ENCODE data around the gene KLC4.
"Not testable (repeated sequence)": the region's sequence is repeated elsewhere in the genome, so short reads cannot be mapped to it uniquely, and the experiment has no call there.

The KLC4 gene

DNA sequence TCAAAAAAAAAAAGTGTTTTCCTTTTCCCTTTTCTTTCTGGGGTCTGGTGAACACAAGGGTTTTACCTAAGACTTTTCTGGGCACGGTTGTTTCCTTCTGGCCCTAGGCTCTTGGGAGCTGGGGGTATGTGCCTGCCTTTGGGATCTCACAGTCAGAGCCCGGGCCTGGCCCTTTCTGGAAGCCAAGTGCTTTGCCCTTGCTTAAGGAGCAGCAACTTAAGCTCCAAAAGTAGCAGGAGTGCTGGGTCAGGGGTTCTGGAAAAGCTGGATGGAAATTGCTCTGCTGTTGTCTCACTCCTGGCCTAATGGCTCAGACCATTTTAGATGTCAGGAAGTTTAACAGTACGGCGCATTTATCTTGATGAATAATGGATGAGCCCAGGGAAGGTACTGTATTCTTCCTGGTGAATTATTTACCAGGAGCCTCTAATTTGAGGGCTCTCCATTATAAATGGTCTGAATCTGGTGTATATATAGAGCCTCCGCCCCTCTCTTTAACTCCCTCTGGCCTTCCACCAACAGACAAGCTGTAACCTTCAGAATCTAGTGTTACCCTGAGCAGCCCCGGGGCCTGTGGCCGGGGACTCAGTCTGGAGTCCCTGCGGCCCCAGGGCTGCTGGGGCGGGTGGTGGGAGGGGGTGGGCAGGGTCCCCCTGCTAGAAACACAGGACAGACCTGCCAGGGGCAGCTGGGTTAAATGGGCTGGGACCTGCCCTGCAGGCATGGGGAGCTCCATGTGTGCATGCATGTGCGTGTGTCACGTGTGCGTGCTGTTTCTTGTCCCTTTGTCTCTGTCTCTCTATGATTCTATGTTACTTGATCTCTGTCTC lies 54.2 kb downstream of the KLC4 start:
- H3K79me2 ChIP-seq (ENCODE audit: low read length): no peaks in the 10 kb centered on the region
- no peaks in the 10 kb centered on the region for H3K27me3 ChIP-seq (ENCODE audit: low read depth, low read length)
- TF ChIP-seq EZH2phosphoT487 (IDR thresholded peaks at IDR 0.05; ENCODE audit: low read depth): no peak
- TF ChIP-seq, protein P1, sequence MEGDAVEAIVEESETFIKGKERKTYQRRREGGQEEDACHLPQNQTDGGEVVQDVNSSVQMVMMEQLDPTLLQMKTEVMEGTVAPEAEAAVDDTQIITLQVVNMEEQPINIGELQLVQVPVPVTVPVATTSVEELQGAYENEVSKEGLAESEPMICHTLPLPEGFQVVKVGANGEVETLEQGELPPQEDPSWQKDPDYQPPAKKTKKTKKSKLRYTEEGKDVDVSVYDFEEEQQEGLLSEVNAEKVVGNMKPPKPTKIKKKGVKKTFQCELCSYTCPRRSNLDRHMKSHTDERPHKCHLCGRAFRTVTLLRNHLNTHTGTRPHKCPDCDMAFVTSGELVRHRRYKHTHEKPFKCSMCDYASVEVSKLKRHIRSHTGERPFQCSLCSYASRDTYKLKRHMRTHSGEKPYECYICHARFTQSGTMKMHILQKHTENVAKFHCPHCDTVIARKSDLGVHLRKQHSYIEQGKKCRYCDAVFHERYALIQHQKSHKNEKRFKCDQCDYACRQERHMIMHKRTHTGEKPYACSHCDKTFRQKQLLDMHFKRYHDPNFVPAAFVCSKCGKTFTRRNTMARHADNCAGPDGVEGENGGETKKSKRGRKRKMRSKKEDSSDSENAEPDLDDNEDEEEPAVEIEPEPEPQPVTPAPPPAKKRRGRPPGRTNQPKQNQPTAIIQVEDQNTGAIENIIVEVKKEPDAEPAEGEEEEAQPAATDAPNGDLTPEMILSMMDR (IDR thresholded peaks at IDR 0.05; ENCODE audit: low read depth, low read length): no peak
- H3K4me3 ChIP-seq (ENCODE audit: low read length): no peak overlapping the region
- H4K20me1 ChIP-seq (ENCODE audit: insufficient read depth, low read length): no peaks in the 10 kb centered on the region
- no peak overlapping the region for H3K9ac ChIP-seq (ENCODE audit: low read length)
- H3K4me2 ChIP-seq (ENCODE audit: low read length): no peak overlapping the region
- no peak overlapping the region for H2AFZ ChIP-seq (ENCODE audit: low read depth, low read length)
- no peaks in the 10 kb centered on the region for H3K9me3 ChIP-seq (ENCODE audit: insufficient read depth, low read length)
- no peaks in the 10 kb centered on the region for H3K36me3 ChIP-seq (replicated peaks; ENCODE audit: low read depth, low read length)
- no peaks in the 10 kb centered on the region for H3K4me1 ChIP-seq (ENCODE audit: low read length)
- no peak overlapping the region for H3K27ac ChIP-seq (ENCODE audit: low read length)

DNA sequence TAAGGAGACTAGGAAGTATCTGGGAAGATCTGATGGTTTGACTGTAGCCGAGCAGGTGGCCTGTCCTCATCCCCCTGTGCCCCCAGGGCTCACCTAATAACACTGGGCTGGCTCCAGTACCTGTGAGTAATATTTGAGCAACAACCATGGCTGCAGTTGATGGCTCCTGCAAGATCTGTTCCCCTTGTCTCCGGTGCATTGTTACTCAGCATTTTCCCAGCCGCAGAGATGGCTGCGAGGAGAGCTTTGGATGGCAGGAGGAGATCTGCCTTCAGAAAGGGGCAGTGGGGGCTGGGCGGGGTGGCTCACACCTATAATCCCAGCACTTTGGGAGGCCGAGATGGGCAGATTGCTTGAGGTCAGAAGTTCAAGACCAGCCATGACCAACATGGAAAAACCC lies 55.9 kb downstream of the KLC4 start:
- Histone ChIP-seq H3K4me3 (ENCODE audit: low read length) (no peak overlapping the region), H3K79me2 (ENCODE audit: low read length) (no peaks in the 10 kb centered on the region), H3K4me2 (ENCODE audit: low read length) (no peak overlapping the region), H4K20me1 (ENCODE audit: insufficient read depth, low read length) (no peaks in the 10 kb centered on the region), H3K9me3 (ENCODE audit: insufficient read depth, low read length) (no peaks in the 10 kb centered on the region), H3K27ac (ENCODE audit: low read length) (no peak overlapping the region), H3K4me1 (ENCODE audit: low read length) (no peaks in the 10 kb centered on the region), H2AFZ (ENCODE audit: low read depth, low read length) (no peak overlapping the region), H3K27me3 (ENCODE audit: low read depth, low read length) (peaks cover 9% of the 10 kb centered on the region; the same call in 1 of the 2 replicates), H3K36me3 (replicated peaks; ENCODE audit: low read depth, low read length) (no peaks in the 10 kb centered on the region), H3K9ac (ENCODE audit: low read length) (no peak overlapping the region)
- TF ChIP-seq, protein P1 (IDR thresholded peaks at IDR 0.05; ENCODE audit: low read depth, low read length): no peak
- no peak for TF ChIP-seq EZH2phosphoT487 (IDR thresholded peaks at IDR 0.05; ENCODE audit: low read depth)

DNA sequence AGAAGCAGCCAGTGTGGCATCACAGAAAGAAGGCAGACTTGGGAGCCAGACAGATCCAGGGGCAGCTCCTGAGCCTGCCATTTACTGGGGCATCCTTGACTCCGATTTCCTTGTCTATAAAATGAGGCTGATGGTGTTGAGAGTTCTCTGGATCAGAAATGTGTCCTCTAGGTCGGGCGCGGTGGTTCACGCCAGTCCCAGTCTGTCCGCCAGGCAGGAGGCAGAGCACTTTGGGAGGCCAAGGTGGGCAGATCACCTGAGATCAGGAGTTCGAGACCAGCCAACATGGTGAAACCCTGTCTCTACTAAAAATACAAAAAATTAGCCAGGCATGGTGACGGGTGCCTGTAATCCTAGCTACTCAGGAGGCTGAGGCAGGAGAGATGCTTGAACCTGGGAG lies 58.0 kb downstream of the KLC4 start:
- H3K36me3 ChIP-seq (replicated peaks; ENCODE audit: low read depth, low read length); H3K4me1 ChIP-seq (ENCODE audit: low read length); H3K9ac ChIP-seq (ENCODE audit: low read length); H3K4me2 ChIP-seq (ENCODE audit: low read length); H2AFZ ChIP-seq (ENCODE audit: low read depth, low read length); H3K79me2 ChIP-seq (ENCODE audit: low read length); H4K20me1 ChIP-seq (ENCODE audit: insufficient read depth, low read length); H3K27ac ChIP-seq (ENCODE audit: low read length); H3K27me3 ChIP-seq (ENCODE audit: low read depth, low read length); H3K4me3 ChIP-seq (ENCODE audit: low read length); H3K9me3 ChIP-seq (ENCODE audit: insufficient read depth, low read length): not testable (repeated sequence)

DNA sequence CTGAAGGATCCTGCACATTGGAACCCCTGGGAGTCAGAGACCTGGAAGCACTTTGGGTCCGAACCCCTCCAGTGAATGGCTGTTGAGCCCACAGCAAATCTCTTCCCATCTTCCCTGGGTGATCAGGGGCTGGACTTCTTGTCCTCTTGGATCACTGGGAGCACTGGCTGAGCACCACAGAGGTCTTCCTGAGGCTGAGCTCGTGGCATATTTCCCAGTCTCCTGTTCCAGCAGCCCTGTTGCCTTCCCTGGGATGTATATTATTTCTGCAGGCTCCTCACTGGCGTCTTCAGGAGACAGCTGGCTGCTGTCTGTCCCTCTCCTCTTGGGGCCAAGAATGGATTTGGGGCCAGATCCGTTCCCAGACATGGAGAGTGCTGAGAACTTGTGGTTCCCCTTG lies 60.1 kb downstream of the KLC4 start:
- H3K9me3 ChIP-seq (ENCODE audit: insufficient read depth, low read length): no peaks in the 10 kb centered on the region
- no peak overlapping the region for H3K27ac ChIP-seq (ENCODE audit: low read length)
- H4K20me1 ChIP-seq (ENCODE audit: insufficient read depth, low read length): no peaks in the 10 kb centered on the region
- H3K4me3 ChIP-seq (ENCODE audit: low read length): no peak overlapping the region
- H2AFZ ChIP-seq (ENCODE audit: low read depth, low read length): no peak overlapping the region
- H3K4me2 ChIP-seq (ENCODE audit: low read length): no peak overlapping the region
- H3K79me2 ChIP-seq (ENCODE audit: low read length): no peaks in the 10 kb centered on the region
- H3K27me3 ChIP-seq (ENCODE audit: low read depth, low read length): peaks cover 9% of the 10 kb centered on the region; the same call in 1 of the 2 replicates
- no peaks in the 10 kb centered on the region for H3K4me1 ChIP-seq (ENCODE audit: low read length)
- H3K9ac ChIP-seq (ENCODE audit: low read length): no peak overlapping the region
- TF ChIP-seq, protein P1 (IDR thresholded peaks at IDR 0.05; ENCODE audit: low read depth, low read length): no peak
- TF ChIP-seq EZH2phosphoT487 (IDR thresholded peaks at IDR 0.05; ENCODE audit: low read depth): no peak
- no peaks in the 10 kb centered on the region for H3K36me3 ChIP-seq (replicated peaks; ENCODE audit: low read depth, low read length)

Data from OCI-LY3 (cell line).